Muscle of leg (tissue), 11 donors: ENCODE measurements around the gene SSUH2. TPM values are rescaled to one million over a fixed set of nuclear protein-coding genes. Genes with fewer than 3 reads are reported as not detected.

Source experiments
- DNase-seq: peaks from one replicate; pipeline ENCODE4 v3.0.0; 2013
- H3K27ac ChIP-seq: one replicate; pipeline ENCODE4 v1.5.1; 2013; ENCODE audit warnings: mild to moderate bottlenecking, low read length, control low read depth
- H3K27me3 ChIP-seq: one replicate; pipeline ENCODE4 v1.6.1; 2013; ENCODE audit warnings: low read length; ENCODE audit not compliant: control insufficient read depth, insufficient read depth
- H3K36me3 ChIP-seq: one replicate; pipeline ENCODE4 v1.6.1; 2013; ENCODE audit warnings: low read length; ENCODE audit not compliant: control insufficient read depth, insufficient read depth
- H3K4me1 ChIP-seq: one replicate; pipeline ENCODE4 v1.6.1; 2013; ENCODE audit warnings: low read length; ENCODE audit not compliant: control insufficient read depth, insufficient read depth
- H3K4me3 ChIP-seq: one replicate; pipeline ENCODE4 v1.5.1; 2013; ENCODE audit warnings: low read length, control low read depth
- H3K9me3 ChIP-seq: replicated peaks from 2 replicates; pipeline ENCODE4 v1.6.1; 2013; ENCODE audit warnings: low read depth, low read length; ENCODE audit not compliant: control insufficient read depth
- WGBS: methylation state at CpG from one replicate; pipeline ENCODE4 v1.1.5; 2013; ENCODE audit warnings: missing lambda C conversion rate; ENCODE audit not compliant: insufficient coverage; 5-methylcytosine and 5-hydroxymethylcytosine counted together
- polyA plus RNA-seq, 8 donors: library from polyadenylated mRNA; unstranded; fragments of 120-200 nt; gene quantifications; one replicate each; pipeline versions ENCODE4 v1.2.1 to v1.2.3, GENCODE V29; 2013; ENCODE audit warnings: inconsistent platforms in 1 of 8, low replicate concordance in 1 of 8; ENCODE audit not compliant: insufficient read length in 8 of 8, insufficient read depth in 1 of 8
- total RNA-seq: library from RNA; stranded (reverse); fragments of 120-200 nt; gene quantifications from one replicate; pipeline ENCODE4 v1.2.4, GENCODE V29; 2013

SSUH2 gene
- total and polyA plus RNA-seq, 9 donors: 1.1 to 3.4 (median 2.2) TPM

GRCh38 chr3:8627201-8627940 is 17.2 kb downstream of the SSUH2 start:
- Histone ChIP-seq H3K27ac (no peak overlapping the region), H3K36me3 (no peaks in the 10 kb centered on the region), H3K27me3 (peaks cover 2% of the 10 kb centered on the region), H3K9me3 (no peaks in the 10 kb centered on the region), H3K4me1 (peaks cover 17% of the 10 kb centered on the region), H3K4me3 (no peak overlapping the region)
- DNase-seq: no peak
- WGBS: 75% methylated on average over 16 of the region's 19 CpGs

- no peaks in the 10 kb centered on the region for H3K9me3 ChIP-seq
- peaks cover 2% of the 10 kb centered on the region for H3K27me3 ChIP-seq
- H3K4me1 ChIP-seq: peaks cover 27% of the 10 kb centered on the region
- H3K4me3 ChIP-seq: no peak overlapping the region
- DNase-seq: no peak
- 77% methylated on average over 1 of the region's 3 CpGs for WGBS
- H3K36me3 ChIP-seq: no peaks in the 10 kb centered on the region
- H3K27ac ChIP-seq: no peak overlapping the region
Observed at GRCh38 chr3:8625991-8626390, 18.6 kb downstream of the SSUH2 start.

DNA sequence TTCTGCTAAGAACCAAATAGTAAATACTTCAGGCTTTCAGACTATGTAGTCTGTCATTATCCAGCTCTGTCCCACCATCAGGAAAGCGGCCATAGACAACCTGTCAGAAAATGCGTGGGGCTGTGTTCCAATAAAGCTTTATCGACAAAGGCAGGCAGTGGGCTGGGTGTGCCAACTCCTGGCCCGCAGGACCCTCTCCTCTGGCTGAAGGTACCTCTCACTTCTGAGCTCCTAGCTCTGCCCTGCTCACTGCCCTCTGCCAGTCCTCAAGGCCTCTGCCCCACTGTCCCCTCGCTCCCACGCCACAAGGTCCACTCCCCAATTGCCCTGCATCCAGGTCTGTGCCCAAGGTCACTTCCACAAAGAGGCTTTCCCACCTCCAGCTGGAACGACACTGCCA is 20.0 kb downstream of the SSUH2 start:
- H3K4me3 ChIP-seq: no peak overlapping the region
- no peaks in the 10 kb centered on the region for H3K9me3 ChIP-seq
- no peak overlapping the region for H3K27ac ChIP-seq
- no peaks in the 10 kb centered on the region for H3K36me3 ChIP-seq
- 89% methylated on average over 7 of the region's 7 CpGs for WGBS
- peaks cover 28% of the 10 kb centered on the region for H3K4me1 ChIP-seq
- H3K27me3 ChIP-seq: peaks cover 2% of the 10 kb centered on the region
- no peak for DNase-seq

- 76% methylated on average over 11 of the region's 14 CpGs for WGBS
- no peak overlapping the region for H3K27ac ChIP-seq
- no peaks in the 10 kb centered on the region for H3K36me3 ChIP-seq
- peaks cover 5% of the 10 kb centered on the region for H3K9me3 ChIP-seq
- H3K27me3 ChIP-seq: peaks cover 2% of the 10 kb centered on the region
- H3K4me3 ChIP-seq: no peak overlapping the region
- peaks cover 25% of the 10 kb centered on the region for H3K4me1 ChIP-seq
- no peak for DNase-seq
Observed at GRCh38 chr3:8623741-8624140, 20.9 kb downstream of the SSUH2 start.

DNA sequence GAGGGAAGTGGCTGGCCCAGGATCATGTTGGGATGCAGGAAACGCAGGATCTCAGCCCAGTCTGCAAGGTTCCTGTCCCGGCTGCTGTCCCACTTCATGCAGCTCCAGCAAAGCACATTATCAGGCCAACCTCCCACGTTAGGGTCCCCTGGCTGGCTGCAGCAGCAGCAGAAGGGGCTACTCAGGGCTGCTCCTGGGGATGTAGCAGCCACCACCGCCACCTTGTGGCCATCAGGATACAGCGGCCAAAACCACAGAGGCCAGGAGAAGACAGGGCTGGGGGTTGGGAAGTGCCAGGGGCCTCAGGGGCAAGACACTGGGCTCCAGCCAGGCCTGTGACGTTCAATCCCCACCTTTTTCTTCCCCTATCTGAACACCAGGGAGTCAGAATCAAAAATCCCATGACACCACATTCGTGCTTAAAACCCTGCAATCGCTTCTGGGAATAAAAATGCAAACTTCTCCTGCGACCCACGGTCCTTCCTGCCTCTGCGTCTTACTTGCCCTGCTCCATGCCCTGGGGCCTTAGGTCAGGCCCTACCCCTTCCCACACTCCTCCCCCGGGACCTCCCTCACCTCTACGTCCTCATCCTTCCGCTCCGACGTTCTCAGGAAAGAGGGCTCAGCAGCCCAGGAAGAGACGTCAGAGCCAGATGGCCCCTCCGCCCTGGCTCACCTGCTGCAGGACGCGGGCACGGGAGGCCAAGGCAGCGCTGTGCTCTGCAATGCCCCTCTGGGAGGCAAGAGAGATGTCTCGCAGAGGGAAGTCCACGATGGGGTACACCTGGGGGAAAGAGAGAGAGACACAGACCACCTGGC is 21.5 kb downstream of the SSUH2 start:
- peaks cover 5% of the 10 kb centered on the region for H3K9me3 ChIP-seq
- H3K27me3 ChIP-seq: peaks cover 2% of the 10 kb centered on the region
- WGBS: 19% methylated on average over 24 of the region's 24 CpGs
- peak; percentile 82 for DNase-seq
- H3K4me1 ChIP-seq: peaks cover 25% of the 10 kb centered on the region
- H3K36me3 ChIP-seq: no peaks in the 10 kb centered on the region
- no peak overlapping the region for H3K27ac ChIP-seq
- H3K4me3 ChIP-seq: no peak overlapping the region

DNA sequence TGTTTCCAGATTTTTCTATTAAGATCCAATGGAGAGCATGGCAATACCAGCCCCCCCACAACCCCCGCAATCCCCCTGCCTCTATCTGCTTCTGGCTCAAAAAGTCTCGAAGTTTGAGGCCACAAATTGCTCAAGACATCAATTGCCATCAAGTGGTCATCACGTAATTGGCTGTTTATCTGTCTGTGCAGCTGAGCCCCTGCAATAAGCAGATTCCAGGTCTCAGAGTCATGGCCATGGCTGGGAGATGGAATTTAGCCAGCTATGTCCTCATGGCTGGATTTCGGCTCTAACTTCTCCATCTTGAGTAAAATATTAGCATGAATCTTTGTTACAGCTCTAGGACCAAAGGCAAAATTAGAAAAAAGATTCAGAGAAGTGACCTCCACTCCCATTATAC is 22.7 kb downstream of the SSUH2 start:
- 44% methylated on average over 3 of the region's 4 CpGs for WGBS
- peak overlapping the region; percentile 13 for H3K27ac ChIP-seq
- no peak overlapping the region for H3K4me3 ChIP-seq
- peaks cover 25% of the 10 kb centered on the region for H3K4me1 ChIP-seq
- DNase-seq: peak; percentile 72
- H3K36me3 ChIP-seq: no peaks in the 10 kb centered on the region
- peaks cover 5% of the 10 kb centered on the region for H3K9me3 ChIP-seq
- peaks cover 2% of the 10 kb centered on the region for H3K27me3 ChIP-seq

DNA sequence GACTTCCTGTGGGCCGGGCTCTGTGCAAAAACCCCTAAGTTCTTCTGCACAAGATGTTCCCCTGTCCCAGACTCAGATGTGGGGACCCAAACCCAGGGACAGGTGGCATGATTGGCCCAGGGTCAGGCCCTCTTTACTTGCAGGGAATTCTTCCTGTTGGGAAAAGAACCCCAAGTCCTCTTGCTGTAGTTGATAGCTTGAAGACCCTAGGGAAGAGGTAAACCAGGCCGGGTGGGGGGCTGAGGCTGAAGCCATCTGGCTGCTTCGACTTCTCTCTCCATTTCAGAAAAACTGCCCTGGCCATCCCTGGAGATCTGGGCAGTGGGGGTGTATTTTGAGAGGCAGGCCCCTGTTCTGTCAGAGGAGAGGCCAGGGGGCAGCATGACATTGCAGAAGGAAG is 23.5 kb downstream of the SSUH2 start:
- Histone ChIP-seq H3K4me1 (peaks cover 25% of the 10 kb centered on the region), H3K27ac (no peak overlapping the region), H3K4me3 (no peak overlapping the region), H3K9me3 (peaks cover 5% of the 10 kb centered on the region), H3K27me3 (peaks cover 2% of the 10 kb centered on the region), H3K36me3 (no peaks in the 10 kb centered on the region)
- 40% methylated on average over 1 of the region's 3 CpGs for WGBS
- DNase-seq: no peak

GRCh38 chr3:8619548-8619947 is 25.1 kb downstream of the SSUH2 start:
- Histone ChIP-seq H3K9me3 (peaks cover 5% of the 10 kb centered on the region), H3K36me3 (no peaks in the 10 kb centered on the region), H3K27ac (no peak overlapping the region), H3K4me1 (peaks cover 25% of the 10 kb centered on the region), H3K4me3 (no peak overlapping the region), H3K27me3 (peaks cover under 1% of the 10 kb centered on the region)
- WGBS: 91% methylated on average over 5 of the region's 7 CpGs
- DNase-seq: no peak

GRCh38 chr3:8618950-8619349 is 25.6 kb downstream of the SSUH2 start:
- no peak for DNase-seq
- 88% methylated on average over 4 of the region's 4 CpGs for WGBS
- Histone ChIP-seq H3K4me1 (peaks cover 25% of the 10 kb centered on the region), H3K9me3 (peaks cover 5% of the 10 kb centered on the region), H3K4me3 (no peak overlapping the region), H3K27me3 (no peaks in the 10 kb centered on the region), H3K27ac (no peak overlapping the region), H3K36me3 (no peaks in the 10 kb centered on the region)

DNA sequence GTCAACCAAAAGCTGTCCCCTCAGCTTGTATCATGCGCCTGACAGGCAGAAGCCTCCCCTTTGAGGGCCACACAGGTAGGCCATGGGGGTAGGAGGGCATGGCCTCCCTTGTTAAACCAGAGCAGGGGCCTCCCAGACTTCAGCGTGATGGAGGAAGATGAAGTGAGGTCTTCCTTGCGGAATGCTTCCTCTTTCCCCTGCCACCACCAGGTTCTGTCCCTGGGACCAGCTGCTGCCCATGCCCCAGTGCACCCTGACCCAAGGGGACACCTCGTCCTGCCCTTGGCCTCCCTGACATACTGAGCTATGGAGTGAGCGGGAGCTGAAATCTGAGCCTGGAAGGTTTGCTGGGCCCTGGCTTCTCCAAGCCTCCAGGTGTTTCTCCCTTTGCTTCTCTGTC is 26.7 kb downstream of the SSUH2 start:
- H3K27me3 ChIP-seq: no peaks in the 10 kb centered on the region
- peaks cover 5% of the 10 kb centered on the region for H3K9me3 ChIP-seq
- H3K36me3 ChIP-seq: no peaks in the 10 kb centered on the region
- peaks cover 18% of the 10 kb centered on the region for H3K4me1 ChIP-seq
- DNase-seq: no peak
- 79% methylated on average over 2 of the region's 5 CpGs for WGBS
- no peak overlapping the region for H3K4me3 ChIP-seq
- H3K27ac ChIP-seq: no peak overlapping the region
